IMR-90 (cell line): ENCODE measurements around the gene NRP1. TPM values are rescaled to one million over a fixed set of nuclear protein-coding genes. Genes with fewer than 3 reads are reported as not detected.

Source experiments
- ATAC-seq: fragments of 200-7000 bp; cut with Tn5 transposase; 2 replicates; pipeline ENCODE4 v1.9.1; 2020; ENCODE audit warnings: low read depth, mild to moderate bottlenecking, moderate library complexity
- BruUV-seq: library from RNA; stranded (reverse); fragments of 400-500 nt; replicated peaks from 2 replicates; lab custom pipeline; 2021; lab: Mats Ljungman, UMichigan
- CTCF ChIA-PET: fragments of 300-600 bp; formaldehyde crosslinking; extraction: SDS; loops from one replicate; lab custom pipeline; 2021; ENCODE audit warnings: antibody characterized with exemption; lab: Yijun Ruan, JAX
- POLR2A ChIA-PET: fragments of 300-600 bp; sonication (Branson Sonifier 250); formaldehyde crosslinking; loops from one replicate; lab custom pipeline; 2022; ENCODE audit warnings: antibody characterized with exemption; ENCODE audit not compliant: unreplicated experiment; lab: Charles Lee
- DNase-seq: peaks from one replicate; pipeline ENCODE4 v3.0.0; 2013
- H2AFZ ChIP-seq: replicated peaks from 2 replicates; pipeline ENCODE3; 2013; ENCODE audit warnings: low read length, mild to moderate bottlenecking; ENCODE audit not compliant: poor library complexity
- H2AK5ac ChIP-seq: 2 replicates; pipeline ENCODE4 v1.6.1; 2013; ENCODE audit warnings: low read depth, low read length, inconsistent platforms
- H2AK9ac ChIP-seq: replicated peaks from 2 replicates; pipeline ENCODE3; 2013; ENCODE audit warnings: mild to moderate bottlenecking, low read depth, low read length, moderate library complexity; ENCODE audit not compliant: poor library complexity
- H2BK120ac ChIP-seq: 2 replicates; pipeline ENCODE4 v1.6.1; 2013; ENCODE audit warnings: low read depth, low read length, inconsistent platforms
- H2BK15ac ChIP-seq: 3 replicates; pipeline ENCODE4 v1.6.1; 2013; ENCODE audit warnings: low read depth, low read length, inconsistent platforms
- H2BK20ac ChIP-seq: 2 replicates; pipeline ENCODE4 v1.6.1; 2013; ENCODE audit warnings: low read depth, mild to moderate bottlenecking, inconsistent platforms, low read length, moderate library complexity
- H2BK5ac ChIP-seq: 2 replicates; pipeline ENCODE4 v1.6.1; 2013; ENCODE audit warnings: mild to moderate bottlenecking, low read depth, low read length, inconsistent platforms; ENCODE audit not compliant: poor library complexity, severe bottlenecking
- H3K14ac ChIP-seq: replicated peaks from 2 replicates; pipeline ENCODE4 v1.6.1; 2013; ENCODE audit warnings: low read depth, low read length, inconsistent platforms
- H3K18ac ChIP-seq: 2 replicates; pipeline ENCODE4 v1.6.1; 2013; ENCODE audit warnings: low read depth, low read length, control low read depth
- H3K23ac ChIP-seq: 2 replicates; pipeline ENCODE4 v1.6.1; 2013; ENCODE audit warnings: low read depth, low read length, inconsistent platforms
- H3K27ac ChIP-seq: 2 replicates; pipeline ENCODE4 v1.5.1; 2013; ENCODE audit warnings: mild to moderate bottlenecking, control low read depth, low read length; ENCODE audit not compliant: insufficient read depth
- H3K27me3 ChIP-seq: 2 replicates; pipeline ENCODE4 v1.6.1; 2013; ENCODE audit warnings: low read length; ENCODE audit not compliant: control insufficient read depth, insufficient read depth
- H3K36me3 ChIP-seq: 2 replicates; pipeline ENCODE4 v1.6.1; 2013; ENCODE audit warnings: low read length, mixed read lengths; ENCODE audit not compliant: control insufficient read depth, insufficient read depth
- H3K4ac ChIP-seq: 2 replicates; pipeline ENCODE4 v1.6.1; 2013; ENCODE audit warnings: low read depth, low read length, inconsistent platforms
- H3K4me1 ChIP-seq: 2 replicates; pipeline ENCODE4 v1.6.1; 2013; ENCODE audit warnings: low read length, mixed read lengths; ENCODE audit not compliant: control insufficient read depth, insufficient read depth
- H3K4me2 ChIP-seq: 2 replicates; pipeline ENCODE4 v1.6.1; 2013; ENCODE audit warnings: low read depth, mild to moderate bottlenecking, control low read depth, low read length, moderate library complexity
- H3K4me3 ChIP-seq: 2 replicates; pipeline ENCODE4 v1.5.1; 2013; ENCODE audit warnings: low read depth, mild to moderate bottlenecking, control low read depth, low read length, moderate library complexity; ENCODE audit not compliant: insufficient read depth
- H3K56ac ChIP-seq: 2 replicates; pipeline ENCODE4 v1.6.1; 2013; ENCODE audit warnings: low read length, inconsistent platforms; ENCODE audit not compliant: insufficient read depth; ENCODE audit errors: extremely low read depth
- H3K79me1 ChIP-seq, 2 experiments: 2 replicates each; pipeline ENCODE4 v1.6.1; 2013; ENCODE audit warnings: low read length in 2 of 2, inconsistent platforms in 1 of 2, low read depth in 1 of 2
- H3K9ac ChIP-seq: 2 replicates; pipeline ENCODE4 v1.6.1; 2013; ENCODE audit warnings: low read depth, low read length, control low read depth
- H3K9me1 ChIP-seq: 2 replicates; pipeline ENCODE4 v1.6.1; 2013; ENCODE audit warnings: low read length, inconsistent platforms; ENCODE audit not compliant: insufficient read depth
- H3K9me3 ChIP-seq: 2 replicates; pipeline ENCODE4 v1.6.1; 2013; ENCODE audit warnings: low read length; ENCODE audit not compliant: control insufficient read depth, insufficient read depth
- H4K20me1 ChIP-seq: 2 replicates; pipeline ENCODE4 v1.6.1; 2013; ENCODE audit warnings: low read length, inconsistent platforms; ENCODE audit not compliant: insufficient read depth
- H4K5ac ChIP-seq: 2 replicates; pipeline ENCODE4 v1.6.1; 2013; ENCODE audit warnings: mild to moderate bottlenecking, low read depth, low read length, control low read depth
- H4K8ac ChIP-seq, 2 experiments: 2 replicates each; pipeline ENCODE4 v1.6.1; 2013; ENCODE audit warnings: low read depth in 2 of 2, low read length in 2 of 2, control low read depth in 1 of 2, inconsistent platforms in 1 of 2
- H4K91ac ChIP-seq: 2 replicates; pipeline ENCODE4 v1.6.1; 2013; ENCODE audit warnings: low read depth, low read length, inconsistent platforms; ENCODE audit not compliant: insufficient read depth
- BHLHE40 ChIP-seq: fragments of 150-350 bp; IDR thresholded peaks from 2 replicates; pipeline ENCODE4 v1.6.1; 2016; ENCODE audit warnings: mild to moderate bottlenecking, low read depth, low read length
- MXI1 ChIP-seq: IDR thresholded peaks from 2 replicates; pipeline ENCODE4 v1.6.1; 2012; ENCODE audit warnings: low read depth, mild to moderate bottlenecking, low read length, moderate library complexity, borderline replicate concordance
- RFX5 ChIP-seq: IDR thresholded peaks from 2 replicates; pipeline ENCODE4 v1.8.0; 2012; ENCODE audit warnings: low read depth, mild to moderate bottlenecking, low read length, moderate library complexity
- SMC3 ChIP-seq: fragments of 150-350 bp; IDR thresholded peaks from 2 replicates; pipeline ENCODE4 v1.6.1; 2016; ENCODE audit warnings: low read depth, mild to moderate bottlenecking, antibody characterized with exemption, low read length, moderate library complexity
- WGBS, 2 experiments: methylation state at CpG; one replicate each; pipeline versions ENCODE4 v1.1.5 to v1.1.7; 2013; ENCODE audit warnings: missing lambda C conversion rate in 2 of 2; ENCODE audit not compliant: insufficient read length in 1 of 2; ENCODE audit errors: extremely low coverage in 2 of 2; 5-methylcytosine and 5-hydroxymethylcytosine counted together
- dilution Hi-C: fragments of 300-500 bp; cut with HindIII; formaldehyde crosslinking; loops from one replicate; pipeline ENCODE4 v1.14.3; 2018; ENCODE audit warnings: low sequenced_read_pairs; ENCODE audit not compliant: unreplicated experiment
- in situ Hi-C: fragments of 300-500 bp; cut with MboI; formaldehyde crosslinking; loops from 3 replicates; pipeline ENCODE4 v1.14.3; 2019; ENCODE audit warnings: low sequenced_read_pairs, inconsistent platforms, mixed read lengths
- intact Hi-C: fragments of 100-400 bp; cut with micrococcal nuclease; formaldehyde crosslinking; loops from 2 replicates; pipeline ENCODE4 v1.10.0; 2022
- polyA plus RNA-seq, 3 experiments: library from polyadenylated mRNA; depleted of rRNA; stranded (reverse); fragments of >200 nt; gene quantifications; 2 replicates each; pipeline ENCODE4 v1.2.3, GENCODE V29; 2012; ENCODE audit warnings: low replicate concordance in 1 of 3
- total RNA-seq: library from RNA; depleted of rRNA; stranded (reverse); fragments of >200 nt; gene quantifications from 2 replicates; pipeline ENCODE4 v1.2.3, GENCODE V29; 2012

Gene NRP1
- total and polyA plus RNA-seq, 2 of the 4 experiments (the other 2 are of a cell fraction) = 108 to 227 TPM

DNA sequence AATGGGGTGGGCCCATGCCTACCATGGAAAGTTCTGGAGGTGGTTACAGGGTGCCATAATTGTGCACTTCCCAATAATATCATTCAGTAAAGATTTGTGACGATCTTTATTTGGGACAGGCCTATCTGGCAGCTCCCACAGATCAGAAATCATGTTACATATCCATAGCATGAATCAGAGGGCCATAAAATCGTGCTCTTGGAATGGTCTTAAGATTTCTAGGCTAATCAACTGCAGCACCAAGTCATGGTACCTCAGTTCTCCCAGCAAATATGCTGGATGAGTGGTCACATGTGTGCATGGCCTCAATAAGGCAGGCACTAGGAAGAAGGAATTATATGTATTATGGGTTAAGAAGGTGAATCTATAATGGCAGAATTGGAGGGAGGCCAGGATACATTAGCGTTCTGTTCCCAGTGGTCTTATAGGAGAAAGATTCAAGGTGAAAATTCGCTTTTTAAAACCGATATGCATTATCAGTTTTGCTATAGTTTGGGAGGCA lies 134.7 kb downstream of the NRP1 start:
- in situ Hi-C loops = no loop called here
- no peak overlapping the region for H4K5ac ChIP-seq
- no peak overlapping the region for H4K91ac ChIP-seq
- no peak overlapping the region for H2BK120ac ChIP-seq
- no peak for TF ChIP-seq RFX5
- TF ChIP-seq MXI1 = no peak
- no peak for TF ChIP-seq BHLHE40
- no peak for TF ChIP-seq SMC3
- H3K4me2 ChIP-seq = no peak overlapping the region
- CTCF ChIA-PET = no interaction called here
- H3K36me3 ChIP-seq = peaks cover 14% of the 10 kb centered on the region
- H3K27ac ChIP-seq = no peak overlapping the region
- H3K9me1 ChIP-seq = 0 out of 2 replicates have a peak, but pooled peaks cover 6% of the 10 kb centered on the region
- no peak overlapping the region for H3K4me3 ChIP-seq
- H2BK20ac ChIP-seq = no peak overlapping the region
- H3K9ac ChIP-seq = no peak overlapping the region
- H3K23ac ChIP-seq = no peak overlapping the region
- no peak for ATAC-seq
- no TSS peak for BruUV-seq
- H2AFZ ChIP-seq = no peak overlapping the region
- no peak overlapping the region for H2AK5ac ChIP-seq
- intact Hi-C loops = loop anchor here (10.0 kb wide), 1 partner anchor 405 kb away; no protein-coding TSS in a partner anchor
- no peak overlapping the region for H2AK9ac ChIP-seq
- peak; percentile 35 for DNase-seq
- no peak overlapping the region for H3K14ac ChIP-seq
- no peak overlapping the region for H3K18ac ChIP-seq
- no peaks in the 10 kb centered on the region for H3K9me3 ChIP-seq
- no peaks in the 10 kb centered on the region for H3K27me3 ChIP-seq
- H4K20me1 ChIP-seq = no peaks in the 10 kb centered on the region
- WGBS, 2 experiments = 100% methylated on average over 1 of the region's 5 CpGs; no CpG with 5 or more reads in 1 of the 2 experiments
- dilution Hi-C loops = no loop called here
- H3K4me1 ChIP-seq = peaks cover 17% of the 10 kb centered on the region
- H2BK15ac ChIP-seq = no peak overlapping the region
- peaks cover 8 to 29% of the 10 kb centered on the region in 2 experiments; a peak in 3 of 4 replicates for H3K79me1 ChIP-seq
- no peak overlapping the region for H2BK5ac ChIP-seq
- no peak overlapping the region for H4K8ac ChIP-seq
- H3K4ac ChIP-seq = no peak overlapping the region
- no peak overlapping the region for H3K56ac ChIP-seq
- POLR2A ChIA-PET = no interaction called here
